ENCODE results near the gene TCN2.

DNA sequence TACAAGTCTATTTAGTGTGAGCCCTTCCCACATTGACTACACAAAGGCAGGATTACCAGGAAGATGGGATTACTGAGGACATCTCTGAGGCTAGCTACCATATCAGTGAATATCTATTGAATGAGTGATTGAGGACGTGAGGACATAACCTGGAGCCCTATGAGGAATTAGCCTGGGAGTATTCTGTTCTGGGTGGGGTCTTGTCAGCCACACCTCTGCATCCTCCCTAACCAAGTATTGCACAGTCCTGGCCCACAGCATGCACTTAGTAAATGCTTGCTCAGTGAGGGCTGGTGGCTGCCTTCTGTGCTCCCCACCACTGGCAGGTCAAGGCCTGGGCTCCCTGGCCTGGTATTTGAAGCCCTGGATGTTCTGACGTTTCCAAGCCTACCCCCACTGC lies 45.9 kb downstream of the TCN2 start:
- TF ChIP-seq POLR2A (IDR thresholded peaks at IDR 0.05; ENCODE audit: borderline replicate concordance, extremely low read depth, insufficient read depth, insufficient read length): no peak
- TF ChIP-seq, protein P1, sequence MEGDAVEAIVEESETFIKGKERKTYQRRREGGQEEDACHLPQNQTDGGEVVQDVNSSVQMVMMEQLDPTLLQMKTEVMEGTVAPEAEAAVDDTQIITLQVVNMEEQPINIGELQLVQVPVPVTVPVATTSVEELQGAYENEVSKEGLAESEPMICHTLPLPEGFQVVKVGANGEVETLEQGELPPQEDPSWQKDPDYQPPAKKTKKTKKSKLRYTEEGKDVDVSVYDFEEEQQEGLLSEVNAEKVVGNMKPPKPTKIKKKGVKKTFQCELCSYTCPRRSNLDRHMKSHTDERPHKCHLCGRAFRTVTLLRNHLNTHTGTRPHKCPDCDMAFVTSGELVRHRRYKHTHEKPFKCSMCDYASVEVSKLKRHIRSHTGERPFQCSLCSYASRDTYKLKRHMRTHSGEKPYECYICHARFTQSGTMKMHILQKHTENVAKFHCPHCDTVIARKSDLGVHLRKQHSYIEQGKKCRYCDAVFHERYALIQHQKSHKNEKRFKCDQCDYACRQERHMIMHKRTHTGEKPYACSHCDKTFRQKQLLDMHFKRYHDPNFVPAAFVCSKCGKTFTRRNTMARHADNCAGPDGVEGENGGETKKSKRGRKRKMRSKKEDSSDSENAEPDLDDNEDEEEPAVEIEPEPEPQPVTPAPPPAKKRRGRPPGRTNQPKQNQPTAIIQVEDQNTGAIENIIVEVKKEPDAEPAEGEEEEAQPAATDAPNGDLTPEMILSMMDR (IDR thresholded peaks at IDR 0.05 in 2 of 3, conservative IDR thresholded peaks at IDR 0.05 in 1 of 3; ENCODE audit: borderline replicate concordance in 1 of 3, insufficient read depth in 1 of 3, low read depth in 2 of 3, low read length in 2 of 3): no peak
- TF ChIP-seq SP1 (IDR thresholded peaks at IDR 0.05; ENCODE audit: low read depth): no peak
- no peak for TF ChIP-seq YY1 (IDR thresholded peaks at IDR 0.05; ENCODE audit: extremely low read depth, insufficient replicate concordance, low read depth, low read length)
- no peak for TF ChIP-seq TCF7L2 (IDR thresholded peaks at IDR 0.05; ENCODE audit: borderline replicate concordance, extremely low read depth, insufficient read depth, insufficient read length)
- no peak for TF ChIP-seq POLR2AphosphoS5 (IDR thresholded peaks at IDR 0.05; ENCODE audit: low read depth, low read length)
- TF ChIP-seq FOSL1 (IDR thresholded peaks at IDR 0.05; ENCODE audit: low read depth): no peak
- TF ChIP-seq, protein P2, sequence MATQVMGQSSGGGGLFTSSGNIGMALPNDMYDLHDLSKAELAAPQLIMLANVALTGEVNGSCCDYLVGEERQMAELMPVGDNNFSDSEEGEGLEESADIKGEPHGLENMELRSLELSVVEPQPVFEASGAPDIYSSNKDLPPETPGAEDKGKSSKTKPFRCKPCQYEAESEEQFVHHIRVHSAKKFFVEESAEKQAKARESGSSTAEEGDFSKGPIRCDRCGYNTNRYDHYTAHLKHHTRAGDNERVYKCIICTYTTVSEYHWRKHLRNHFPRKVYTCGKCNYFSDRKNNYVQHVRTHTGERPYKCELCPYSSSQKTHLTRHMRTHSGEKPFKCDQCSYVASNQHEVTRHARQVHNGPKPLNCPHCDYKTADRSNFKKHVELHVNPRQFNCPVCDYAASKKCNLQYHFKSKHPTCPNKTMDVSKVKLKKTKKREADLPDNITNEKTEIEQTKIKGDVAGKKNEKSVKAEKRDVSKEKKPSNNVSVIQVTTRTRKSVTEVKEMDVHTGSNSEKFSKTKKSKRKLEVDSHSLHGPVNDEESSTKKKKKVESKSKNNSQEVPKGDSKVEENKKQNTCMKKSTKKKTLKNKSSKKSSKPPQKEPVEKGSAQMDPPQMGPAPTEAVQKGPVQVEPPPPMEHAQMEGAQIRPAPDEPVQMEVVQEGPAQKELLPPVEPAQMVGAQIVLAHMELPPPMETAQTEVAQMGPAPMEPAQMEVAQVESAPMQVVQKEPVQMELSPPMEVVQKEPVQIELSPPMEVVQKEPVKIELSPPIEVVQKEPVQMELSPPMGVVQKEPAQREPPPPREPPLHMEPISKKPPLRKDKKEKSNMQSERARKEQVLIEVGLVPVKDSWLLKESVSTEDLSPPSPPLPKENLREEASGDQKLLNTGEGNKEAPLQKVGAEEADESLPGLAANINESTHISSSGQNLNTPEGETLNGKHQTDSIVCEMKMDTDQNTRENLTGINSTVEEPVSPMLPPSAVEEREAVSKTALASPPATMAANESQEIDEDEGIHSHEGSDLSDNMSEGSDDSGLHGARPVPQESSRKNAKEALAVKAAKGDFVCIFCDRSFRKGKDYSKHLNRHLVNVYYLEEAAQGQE (IDR thresholded peaks at IDR 0.05; ENCODE audit: low read depth): no peak

Data from HCT116 (cell line).